Right lobe of liver (tissue), 6 donors: ENCODE results near the gene RNASE8. TPM values are rescaled to one million over a fixed set of nuclear protein-coding genes. Genes with fewer than 3 reads are reported as not detected.
A peak's percentile ranks its signal among the peaks of the same experiment; 100 is the strongest.

ENCODE experiments used
- ATAC-seq, 4 donors: fragments of 200-7000 bp; cut with Tn5 transposase; one replicate each; pipeline ENCODE4 v1.9.1; 2020; ENCODE audit warnings: mild to moderate bottlenecking in 4 of 4, moderate library complexity in 4 of 4
- DNase-seq, 3 donors: peaks; one replicate each; pipeline ENCODE4 v3.0.0-alpha.2; 2020
- H3K27ac ChIP-seq, 3 donors: fragments of 200-600 bp; one replicate each; pipeline ENCODE4 v1.8.0; 2022
- H3K27me3 ChIP-seq, 2 donors: fragments of 200-600 bp; one replicate each; pipeline ENCODE4 v1.8.0; 2022
- H3K36me3 ChIP-seq, 4 donors: fragments of 200-600 bp; sonication (generic) in 1 of 4; one replicate each; pipeline versions ENCODE4 v1.5.1 to v1.8.0; 2017 to 2022; ENCODE audit warnings: control low read depth in 1 of 4
- H3K4me1 ChIP-seq, 4 donors: fragments of 200-600 bp; sonication (generic) in 1 of 4; one replicate each; pipeline versions ENCODE4 v1.5.1 to v1.8.0; 2017 to 2022; ENCODE audit warnings: control low read depth in 1 of 4
- H3K4me3 ChIP-seq, 3 donors: fragments of 200-600 bp; one replicate each; pipeline ENCODE4 v1.8.0; 2022
- H3K9me3 ChIP-seq, 4 donors: fragments of 200-600 bp; sonication (generic) in 1 of 4; one replicate each; pipeline versions ENCODE4 v1.5.1 to v1.8.0; 2017 to 2022; ENCODE audit warnings: control low read depth in 1 of 4
- CTCF ChIP-seq, 4 donors: fragments of 200-600 bp in 3 of 4; fragments of 450-650 bp in 1 of 4; IDR thresholded peaks; one replicate each; pipeline versions ENCODE4 v1.5.1 to v1.8.0; 2016 to 2022; ENCODE audit warnings: antibody characterized with exemption in 4 of 4, mild to moderate bottlenecking in 2 of 4
- POLR2A ChIP-seq: fragments of 450-650 bp; IDR thresholded peaks from one replicate; pipeline ENCODE4 v1.6.1; 2017; ENCODE audit warnings: antibody characterized with exemption, mild to moderate bottlenecking
- WGBS: methylation state at CpG from one replicate; pipeline ENCODE4 v1.1.6; 2018; ENCODE audit warnings: low coverage, low lambda C conversion rate; ENCODE audit not compliant: insufficient coverage; ENCODE audit errors: missing lambda C conversion rate; 5-methylcytosine and 5-hydroxymethylcytosine counted together
- intact Hi-C, 2 donors: fragments of 100-400 bp; cut with DNase I; formaldehyde crosslinking; loops; one replicate each; pipeline versions ENCODE4 v1.11.2 to v1.14.1; 2022
- total RNA-seq, 6 experiments: library from RNA; depleted of rRNA in 2 of 6; stranded (reverse); fragments of >200 nt in 2 of 6; fragmentation: NEBNext Ultra II Directional in 3 of 6; extraction: Animal tissue kit (Norgen Biotek cat#: 25700) in 3 of 6; gene quantifications; one replicate each; pipeline versions ENCODE4 v1.1.0 to v1.2.4, GENCODE V29; 2016 to 2023
- donor health status: DM: no; HTN: yes; CAD: no.
- donor health status: DM: no; HTN: no; CAD: no.
- donor health status: DM: no; HTN: no; CAD: no.
- donor health status: DM: no; HTN: yes; CAD: no.
- donor health status: DM: no; HTN: yes; CAD: no.

RNASE8 gene
- total RNA-seq, 6 experiments from 2014 or later: not detected

- DNase-seq: no peak
These were observed 41.4 kb downstream of the RNASE8 start for GRCh38 chr14:21098892-21099595.

GRCh38 chr14:21099596-21099985 lies 42.0 kb downstream of the RNASE8 start:
- Histone ChIP-seq H3K4me1 (peaks cover 0 to 23% (median 8%) of the 10 kb centered on the region in 4 donors), H3K27me3 (no peaks in the 10 kb centered on the region), H3K9me3 (no peaks in the 10 kb centered on the region), H3K27ac (no peak overlapping the region), H3K36me3 (no peaks in the 10 kb centered on the region), H3K4me3 (no peak overlapping the region)
- intact Hi-C loops: loop anchor here in 1 of 2 donors (10.0 kb wide), 1 partner anchor 85 kb away; no protein-coding TSS in a partner anchor
- WGBS: 85% methylated on average over 5 of the region's 5 CpGs
- DNase-seq: no peak
- no peak for ATAC-seq
- TF ChIP-seq CTCF (IDR thresholded peaks at IDR 0.05) (no peak), POLR2A (no peak)

More at GRCh38 chr14:21098892-21099595, 41.4 kb downstream of the RNASE8 start:
- Histone ChIP-seq H3K9me3 (no peaks in the 10 kb centered on the region), H3K27ac (peak overlapping the region; percentile 52 to 73 (median 57)), H3K36me3 (no peaks in the 10 kb centered on the region), H3K4me1 (peaks cover 0 to 20% (median 8%) of the 10 kb centered on the region in 4 donors), H3K4me3 (peak overlapping the region; percentile 44 to 59 (median 54)), H3K27me3 (no peaks in the 10 kb centered on the region)
- no peak for TF ChIP-seq POLR2A
- TF ChIP-seq CTCF (IDR thresholded peaks at IDR 0.05): no peak
- WGBS: 12% methylated on average over 16 of the region's 16 CpGs
- intact Hi-C loops: loop anchor here in 1 of 2 donors (10.0 kb wide), 1 partner anchor 84 kb away; no protein-coding TSS in a partner anchor
- ATAC-seq: no peak

- no peak within 1 kb of the TSS for H3K27ac ChIP-seq
- no peaks in the 10 kb centered on the region for H3K27me3 ChIP-seq
- intact Hi-C loops: loop anchor here in 1 of 2 donors (5.0 kb wide), 1 partner anchor 44 kb away; the partner anchor contains the start of gene RNASE8
- peaks cover 0 to 37% (median 20%) of the 10 kb centered on the region in 4 donors for H3K4me1 ChIP-seq
- no peak for ATAC-seq
- H3K36me3 ChIP-seq: no peaks in the 10 kb centered on the region
- DNase-seq: no peak
- no peak for TF ChIP-seq CTCF (IDR thresholded peaks at IDR 0.05)
- TF ChIP-seq POLR2A: no peak
- WGBS: 71% methylated on average over 1 of the region's 5 CpGs
- H3K9me3 ChIP-seq: no peaks in the 10 kb centered on the region
- no peak within 1 kb of the TSS for H3K4me3 ChIP-seq
These were observed 43.3 kb downstream of the RNASE8 start, which contains the start of gene TMEM253 for GRCh38 chr14:21100931-21101330. Gene TMEM253 (plus strand): TSS chr14:21101066. CDS start chr14:21101344, 278 bp downstream.

GRCh38 chr14:21101802-21102413 lies 44.3 kb downstream of the RNASE8 start:
- no peaks in the 10 kb centered on the region for H3K36me3 ChIP-seq
- TF ChIP-seq CTCF (IDR thresholded peaks at IDR 0.05) (no peak), POLR2A (no peak)
- no peak overlapping the region for H3K4me3 ChIP-seq
- H3K27me3 ChIP-seq: no peaks in the 10 kb centered on the region
- H3K4me1 ChIP-seq: peaks cover 0 to 45% (median 24%) of the 10 kb centered on the region in 4 donors
- H3K9me3 ChIP-seq: no peaks in the 10 kb centered on the region
- no peak for DNase-seq
- 94% methylated on average over 2 of the region's 8 CpGs for WGBS
- intact Hi-C loops: loop anchor here in 1 of 2 donors (5.0 kb wide), 1 partner anchor 45 kb away; the partner anchor contains the start of gene RNASE8
- no peak for ATAC-seq
- no peak overlapping the region for H3K27ac ChIP-seq
